GM18505 (cell line): Measurements from ENCODE around the gene ITSN1.

Experiments used
- ATAC-seq: cut with Tn5 transposase; IDR thresholded peaks from one replicate; pipeline ENCODE4 v1.9.1; 2021; ENCODE audit not compliant: unreplicated experiment
- POLR2A ChIP-seq: IDR thresholded peaks from 4 replicates; pipeline ENCODE4 v1.6.1; 2011; ENCODE audit warnings: borderline replicate concordance; ENCODE audit not compliant: insufficient read depth, insufficient read length; ENCODE audit errors: extremely low read depth

ITSN1 gene

GRCh38 chr21:33677450-33677849 is 35.1 kb downstream of the ITSN1 start:
- ATAC-seq: no peak
- no peak for TF ChIP-seq POLR2A

GRCh38 chr21:33680870-33681269 is 38.6 kb downstream of the ITSN1 start:
- no peak for ATAC-seq

GRCh38 chr21:33682992-33683627 is 40.8 kb downstream of the ITSN1 start:
- TF ChIP-seq POLR2A: no peak
- ATAC-seq: no peak

More at GRCh38 chr21:33680870-33681269, 38.6 kb downstream of the ITSN1 start:
- TF ChIP-seq POLR2A: no peak

GRCh38 chr21:33684068-33684467 is 41.8 kb downstream of the ITSN1 start:
- TF ChIP-seq POLR2A: no peak
- ATAC-seq: no peak

GRCh38 chr21:33684923-33685560 is 42.7 kb downstream of the ITSN1 start:
- no peak for TF ChIP-seq POLR2A
- ATAC-seq: no peak

GRCh38 chr21:33685613-33686197 is 43.4 kb downstream of the ITSN1 start:
- no peak for ATAC-seq
- no peak for TF ChIP-seq POLR2A

GRCh38 chr21:33686386-33686785 is 44.1 kb downstream of the ITSN1 start:
- no peak for TF ChIP-seq POLR2A

GRCh38 chr21:33687634-33688033 is 45.3 kb downstream of the ITSN1 start:
- no peak for ATAC-seq

More at GRCh38 chr21:33686386-33686785, 44.1 kb downstream of the ITSN1 start:
- no peak for ATAC-seq

GRCh38 chr21:33688353-33688752 is 46.1 kb downstream of the ITSN1 start:
- ATAC-seq: no peak
- no peak for TF ChIP-seq POLR2A

More at GRCh38 chr21:33687634-33688033, 45.3 kb downstream of the ITSN1 start:
- no peak for TF ChIP-seq POLR2A

GRCh38 chr21:33690874-33691273 is 48.6 kb downstream of the ITSN1 start:
- no peak for ATAC-seq
- no peak for TF ChIP-seq POLR2A

- no peak for TF ChIP-seq POLR2A
- no peak for ATAC-seq
Measured at GRCh38 chr21:33691945-33692603, 49.8 kb downstream of the ITSN1 start.

GRCh38 chr21:33695813-33696212 is 53.5 kb downstream of the ITSN1 start:
- no peak for TF ChIP-seq POLR2A
- ATAC-seq: no peak

- ATAC-seq: no peak
- TF ChIP-seq POLR2A: no peak
Measured at GRCh38 chr21:33696465-33696864, 54.2 kb downstream of the ITSN1 start.
